ENCODE results near the gene EXD3.
"Not testable (repeated sequence)": the region's sequence is repeated elsewhere in the genome, so short reads cannot be mapped to it uniquely, and the experiment has no call there.

The EXD3 gene

DNA sequence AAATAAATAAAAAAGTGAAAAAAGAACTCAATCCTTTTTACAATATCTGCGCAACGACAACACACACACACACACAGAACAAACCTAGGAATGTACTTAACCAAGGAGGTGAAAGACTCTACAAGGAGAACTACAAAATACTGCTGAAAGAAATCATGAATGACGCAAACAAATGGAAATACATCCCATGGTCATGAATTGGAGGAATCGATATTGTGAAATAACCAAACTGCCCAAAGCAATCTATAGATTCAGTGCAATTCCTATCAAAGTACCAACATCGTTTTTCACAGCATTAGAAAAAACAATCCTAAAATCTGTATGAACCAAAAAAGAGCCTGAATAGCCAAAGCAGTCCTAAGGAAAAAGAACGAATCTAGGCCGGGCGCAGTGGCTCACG, 91.0 kb downstream of the EXD3 start:
- Histone ChIP-seq H3K4me3 (ENCODE audit: low read depth in 1 of 2, low read length in 2 of 2) (no peak overlapping the region), H3K27ac (ENCODE audit: low read depth, low read length) (no peak overlapping the region), H3K27me3 (ENCODE audit: control insufficient read depth in 1 of 2, insufficient read depth in 2 of 2, low read length in 2 of 2) (no peaks in the 10 kb centered on the region), H3K36me3 (ENCODE audit: insufficient read depth, low read length) (peaks cover 4% of the 10 kb centered on the region), H3K9ac (ENCODE audit: low read length) (no peak overlapping the region), H3K9me3 (ENCODE audit: low read length) (no peaks in the 10 kb centered on the region), H3K4me1 (ENCODE audit: insufficient read depth, low read length) (no peaks in the 10 kb centered on the region)

DNA sequence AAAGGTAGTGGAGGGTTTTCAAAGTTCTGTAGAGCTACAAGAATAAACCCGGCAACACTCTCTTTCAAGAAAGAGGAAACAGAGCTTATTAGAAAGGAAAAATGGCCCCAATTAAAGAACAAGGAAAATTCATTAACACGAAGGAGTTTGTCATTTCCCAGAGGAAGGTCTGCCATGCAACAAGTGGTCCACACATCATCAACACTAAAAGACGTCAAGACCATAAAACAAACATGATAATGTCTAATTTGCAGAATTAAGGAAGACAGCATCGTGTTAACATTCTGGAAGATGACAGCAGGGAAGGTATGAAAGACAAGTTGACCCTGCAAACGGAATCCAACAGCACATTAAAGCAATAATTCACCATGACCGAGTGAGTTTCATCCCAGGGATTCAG, 92.3 kb downstream of the EXD3 start:
- Histone ChIP-seq H3K4me1 (ENCODE audit: insufficient read depth, low read length) (no peaks in the 10 kb centered on the region), H3K27me3 (ENCODE audit: control insufficient read depth in 1 of 2, insufficient read depth in 2 of 2, low read length in 2 of 2) (no peaks in the 10 kb centered on the region), H3K9ac (ENCODE audit: low read length) (no peak overlapping the region), H3K36me3 (ENCODE audit: insufficient read depth, low read length) (no peaks in the 10 kb centered on the region), H3K4me3 (ENCODE audit: low read depth in 1 of 2, low read length in 2 of 2) (no peak overlapping the region), H3K27ac (ENCODE audit: low read depth, low read length) (no peak overlapping the region), H3K9me3 (ENCODE audit: low read length) (no peaks in the 10 kb centered on the region)

DNA sequence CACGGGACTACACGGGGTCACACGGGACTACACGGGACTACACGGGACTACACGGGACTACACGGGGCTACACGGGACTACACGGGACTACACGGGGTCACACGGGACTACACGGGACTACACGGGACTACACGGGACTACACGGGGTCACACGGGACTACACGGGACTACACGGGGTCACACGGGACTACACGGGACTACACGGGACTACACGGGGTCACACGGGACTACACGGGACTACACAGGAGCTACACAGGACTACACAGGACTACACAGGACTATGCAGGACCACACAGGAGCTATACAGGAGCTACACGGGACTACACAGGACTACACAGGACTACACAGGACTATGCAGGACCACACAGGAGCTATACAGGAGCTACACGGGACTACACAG, 93.4 kb downstream of the EXD3 start:
- not testable (repeated sequence) for H3K4me1 ChIP-seq (ENCODE audit: insufficient read depth, low read length); H3K9me3 ChIP-seq (ENCODE audit: low read length); H3K27ac ChIP-seq (ENCODE audit: low read depth, low read length); H3K27me3 ChIP-seq (ENCODE audit: control insufficient read depth in 1 of 2, insufficient read depth in 2 of 2, low read length in 2 of 2); H3K36me3 ChIP-seq (ENCODE audit: insufficient read depth, low read length); H3K4me3 ChIP-seq (ENCODE audit: low read depth in 1 of 2, low read length in 2 of 2); H3K9ac ChIP-seq (ENCODE audit: low read length)

DNA sequence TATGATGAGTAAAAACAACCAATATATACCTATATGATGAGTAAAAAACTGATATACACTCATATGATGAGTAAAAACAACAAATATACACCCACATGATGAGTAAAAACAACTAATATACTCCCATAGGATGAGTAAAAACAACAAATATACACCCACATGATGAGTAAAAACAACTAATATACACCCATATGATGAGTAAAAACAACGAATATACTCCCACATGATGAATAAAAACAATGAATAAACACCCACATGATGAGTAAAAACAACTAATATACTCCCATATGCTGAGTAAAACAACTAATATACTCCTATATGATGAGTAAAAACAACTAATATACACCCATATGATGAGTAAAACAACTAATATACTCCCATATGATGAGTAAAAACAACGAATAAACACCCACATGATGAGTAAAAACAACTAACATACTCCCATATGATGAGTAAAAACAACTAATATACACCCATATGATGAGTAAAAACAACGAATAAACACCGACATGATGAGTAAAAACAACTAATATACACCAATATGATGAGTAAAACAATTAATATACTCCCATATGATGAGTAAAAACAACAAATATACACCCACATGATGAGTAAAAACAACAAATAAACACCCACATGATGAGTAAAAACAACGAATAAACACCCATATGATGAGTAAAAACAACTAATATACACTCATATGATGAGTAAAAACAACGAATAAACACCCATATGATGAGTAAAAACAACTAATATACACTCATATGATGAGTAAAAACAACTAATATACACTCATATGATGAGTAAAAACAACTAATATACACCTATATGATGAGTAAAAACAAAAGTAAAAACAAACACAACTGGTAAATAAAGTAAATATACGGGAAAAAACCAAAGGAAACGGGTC, 95.1 kb downstream of the EXD3 start:
- H3K36me3 ChIP-seq (ENCODE audit: insufficient read depth, low read length); H3K9ac ChIP-seq (ENCODE audit: low read length); H3K4me1 ChIP-seq (ENCODE audit: insufficient read depth, low read length); H3K9me3 ChIP-seq (ENCODE audit: low read length); H3K27ac ChIP-seq (ENCODE audit: low read depth, low read length); H3K4me3 ChIP-seq (ENCODE audit: low read depth in 1 of 2, low read length in 2 of 2); H3K27me3 ChIP-seq (ENCODE audit: control insufficient read depth in 1 of 2, insufficient read depth in 2 of 2, low read length in 2 of 2): not testable (repeated sequence)

DNA sequence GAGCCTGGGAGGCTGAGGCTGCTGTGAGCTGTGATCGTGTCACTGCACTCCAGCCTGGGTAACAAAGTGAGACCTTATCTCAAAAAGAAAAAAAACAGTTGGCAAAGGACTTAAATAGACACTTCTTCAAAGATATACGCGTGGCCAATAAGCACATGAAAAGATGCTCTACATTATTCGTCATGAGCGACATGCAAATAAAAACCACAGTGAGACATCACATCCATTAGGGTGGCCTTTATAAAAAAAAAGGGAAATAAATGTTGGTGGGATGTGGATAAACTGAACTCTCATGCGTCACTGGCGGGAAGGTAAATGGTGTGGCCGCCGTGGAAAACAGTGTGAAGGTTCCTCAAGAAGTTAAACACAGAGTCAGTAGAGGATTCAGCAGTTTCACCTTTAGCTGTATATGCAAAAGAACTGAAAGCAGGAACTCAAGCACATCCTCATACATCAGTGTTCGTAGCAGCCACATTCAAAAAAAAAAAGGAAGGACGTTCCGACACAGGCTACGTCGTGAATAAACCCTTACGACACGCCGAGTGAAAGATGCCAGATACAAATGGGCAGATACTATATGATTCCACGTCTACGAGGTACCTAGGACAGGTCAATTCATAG, 96.4 kb downstream of the EXD3 start:
- Histone ChIP-seq H3K9me3 (ENCODE audit: low read length) (no peaks in the 10 kb centered on the region), H3K27me3 (ENCODE audit: control insufficient read depth in 1 of 2, insufficient read depth in 2 of 2, low read length in 2 of 2) (no peaks in the 10 kb centered on the region), H3K4me3 (ENCODE audit: low read depth in 1 of 2, low read length in 2 of 2) (no peak overlapping the region), H3K4me1 (ENCODE audit: insufficient read depth, low read length) (no peaks in the 10 kb centered on the region), H3K36me3 (ENCODE audit: insufficient read depth, low read length) (no peaks in the 10 kb centered on the region), H3K27ac (ENCODE audit: low read depth, low read length) (no peak overlapping the region), H3K9ac (ENCODE audit: low read length) (no peak overlapping the region)

DNA sequence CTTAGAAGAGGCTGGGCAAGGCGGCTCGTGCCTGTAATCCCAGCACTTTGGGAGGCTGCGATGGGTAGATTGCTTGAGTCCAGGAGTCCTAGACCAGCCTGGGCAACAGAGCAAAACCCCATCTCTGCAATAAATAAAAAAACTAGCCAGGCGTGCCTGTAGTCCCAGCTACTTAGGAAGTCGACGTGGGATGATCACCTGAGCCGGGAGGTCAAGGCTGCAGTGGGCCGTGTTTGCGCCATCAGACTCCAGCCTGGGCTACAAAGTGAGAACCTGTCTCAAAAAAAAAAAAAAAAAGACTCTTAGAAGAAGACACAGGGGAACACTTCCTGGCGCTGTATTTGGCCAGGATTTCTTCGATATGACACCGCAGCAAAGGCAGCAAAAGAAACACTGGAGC, 97.2 kb downstream of the EXD3 start:
- no peak overlapping the region for H3K4me3 ChIP-seq (ENCODE audit: low read depth in 1 of 2, low read length in 2 of 2)
- H3K9ac ChIP-seq (ENCODE audit: low read length) = no peak overlapping the region
- H3K9me3 ChIP-seq (ENCODE audit: low read length) = no peaks in the 10 kb centered on the region
- H3K4me1 ChIP-seq (ENCODE audit: insufficient read depth, low read length) = no peaks in the 10 kb centered on the region
- H3K36me3 ChIP-seq (ENCODE audit: insufficient read depth, low read length) = no peaks in the 10 kb centered on the region
- no peaks in the 10 kb centered on the region for H3K27me3 ChIP-seq (ENCODE audit: control insufficient read depth in 1 of 2, insufficient read depth in 2 of 2, low read length in 2 of 2)
- H3K27ac ChIP-seq (ENCODE audit: low read depth, low read length) = no peak overlapping the region

DNA sequence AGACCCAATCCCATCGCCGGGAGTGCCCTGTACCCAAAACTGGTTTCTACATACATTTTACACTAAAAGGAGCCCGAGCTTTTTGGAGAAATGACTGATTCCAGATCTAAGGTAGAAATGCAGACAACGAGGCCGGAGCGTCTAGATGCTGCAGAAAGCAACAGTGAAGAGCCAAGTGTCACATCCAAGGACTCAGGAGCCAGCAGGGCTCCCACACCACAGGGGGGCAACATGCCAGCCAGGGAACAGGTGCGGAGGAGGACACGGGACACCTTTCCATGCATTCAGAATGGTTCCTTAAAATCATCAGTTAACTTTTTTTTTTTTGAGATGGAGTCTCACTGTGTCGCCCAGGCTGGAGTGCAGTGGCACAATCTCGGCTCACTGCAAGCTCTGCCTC, 97.8 kb downstream of the EXD3 start:
- H3K9me3 ChIP-seq (ENCODE audit: low read length) = no peaks in the 10 kb centered on the region
- no peak overlapping the region for H3K4me3 ChIP-seq (ENCODE audit: low read depth in 1 of 2, low read length in 2 of 2)
- H3K9ac ChIP-seq (ENCODE audit: low read length) = no peak overlapping the region
- no peak overlapping the region for H3K27ac ChIP-seq (ENCODE audit: low read depth, low read length)
- H3K36me3 ChIP-seq (ENCODE audit: insufficient read depth, low read length) = no peaks in the 10 kb centered on the region
- H3K27me3 ChIP-seq (ENCODE audit: control insufficient read depth in 1 of 2, insufficient read depth in 2 of 2, low read length in 2 of 2) = peaks cover 0 to 2% of the 10 kb centered on the region in 2 donors
- H3K4me1 ChIP-seq (ENCODE audit: insufficient read depth, low read length) = no peaks in the 10 kb centered on the region

DNA sequence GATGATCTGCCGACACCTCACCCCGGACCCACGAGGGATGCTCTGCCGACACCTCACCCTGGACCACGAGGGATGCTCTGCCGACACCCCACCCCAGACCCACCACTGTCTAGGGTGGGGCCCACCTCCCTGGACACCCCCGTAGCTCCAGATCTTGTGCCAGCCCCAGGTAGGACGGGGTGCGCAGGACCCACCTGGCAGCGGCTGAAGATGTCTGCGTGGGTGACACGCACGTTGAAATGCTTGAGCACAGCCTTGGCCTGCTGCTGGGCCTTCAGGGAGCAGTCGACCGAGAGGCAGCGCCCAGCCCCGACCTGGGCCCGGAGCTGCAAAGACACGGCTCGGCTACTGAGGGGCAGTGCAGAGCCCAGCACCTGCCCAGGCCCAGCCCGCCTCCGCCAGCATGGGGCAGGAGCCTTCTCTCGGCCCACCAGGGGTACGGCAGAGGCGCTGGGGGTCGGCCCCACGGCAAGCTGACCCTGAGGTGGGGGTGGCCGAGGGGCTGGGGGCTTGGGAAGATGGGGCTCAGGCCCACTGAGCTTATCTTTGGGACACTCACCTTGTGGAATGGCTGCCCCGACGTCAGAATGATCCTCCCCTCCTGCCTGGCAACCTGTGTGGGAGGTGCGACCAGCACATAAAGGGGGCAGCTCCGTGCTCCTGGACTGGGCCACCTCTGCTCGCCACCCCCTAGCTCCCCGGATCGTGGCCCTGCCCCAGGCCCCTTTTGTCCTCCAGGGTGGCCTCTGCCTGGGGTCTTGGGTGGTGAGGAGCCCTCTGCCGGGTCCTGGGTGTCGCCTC, 99.2 kb downstream of the EXD3 start:
- H3K9me3 ChIP-seq (ENCODE audit: low read length) = no peaks in the 10 kb centered on the region

DNA sequence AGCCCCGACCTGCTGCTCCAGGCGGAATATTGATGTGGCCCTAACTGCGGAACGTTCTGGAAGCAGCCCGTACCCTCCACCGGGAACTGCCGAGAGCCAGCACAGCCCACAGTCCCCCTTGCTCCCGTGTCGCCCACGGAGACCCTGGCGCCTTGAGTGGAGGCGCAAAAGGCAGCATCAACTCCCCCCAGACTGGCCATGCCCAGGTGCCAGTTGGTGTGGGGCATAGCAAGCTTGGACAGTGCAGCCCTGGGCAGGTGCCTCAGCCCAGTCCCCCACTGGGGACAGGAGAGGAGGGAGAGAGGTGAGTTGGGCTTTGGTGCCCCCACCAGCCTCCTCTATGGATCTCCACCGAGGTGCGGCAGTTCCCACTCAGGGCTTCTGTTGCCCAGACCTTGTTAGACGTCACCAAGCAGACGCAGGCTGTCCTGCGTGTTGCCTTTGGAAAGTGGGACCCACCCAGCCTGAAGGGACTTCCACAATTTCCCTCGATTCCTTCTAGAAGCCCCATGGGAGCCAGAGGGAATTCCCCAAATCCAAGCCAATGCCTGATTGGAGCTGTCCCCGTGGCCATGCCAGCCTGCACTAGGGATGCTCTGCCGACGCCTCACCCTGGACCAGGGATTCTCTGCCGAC, 101.1 kb downstream of the EXD3 start:
- Histone ChIP-seq H3K27ac (ENCODE audit: low read depth, low read length) (no peak overlapping the region), H3K27me3 (ENCODE audit: control insufficient read depth in 1 of 2, insufficient read depth in 2 of 2, low read length in 2 of 2) (peaks cover 0 to 14% of the 10 kb centered on the region in 2 donors)

More for the DNA sequence above, 99.2 kb downstream of the EXD3 start:
- H3K27ac ChIP-seq (ENCODE audit: low read depth, low read length) = no peak overlapping the region
- no peak overlapping the region for H3K4me3 ChIP-seq (ENCODE audit: low read depth in 1 of 2, low read length in 2 of 2)
- no peaks in the 10 kb centered on the region for H3K4me1 ChIP-seq (ENCODE audit: insufficient read depth, low read length)
- no peak overlapping the region for H3K9ac ChIP-seq (ENCODE audit: low read length)
- H3K27me3 ChIP-seq (ENCODE audit: control insufficient read depth in 1 of 2, insufficient read depth in 2 of 2, low read length in 2 of 2) = peaks cover 0 to 3% of the 10 kb centered on the region in 2 donors
- H3K36me3 ChIP-seq (ENCODE audit: insufficient read depth, low read length) = no peaks in the 10 kb centered on the region

DNA sequence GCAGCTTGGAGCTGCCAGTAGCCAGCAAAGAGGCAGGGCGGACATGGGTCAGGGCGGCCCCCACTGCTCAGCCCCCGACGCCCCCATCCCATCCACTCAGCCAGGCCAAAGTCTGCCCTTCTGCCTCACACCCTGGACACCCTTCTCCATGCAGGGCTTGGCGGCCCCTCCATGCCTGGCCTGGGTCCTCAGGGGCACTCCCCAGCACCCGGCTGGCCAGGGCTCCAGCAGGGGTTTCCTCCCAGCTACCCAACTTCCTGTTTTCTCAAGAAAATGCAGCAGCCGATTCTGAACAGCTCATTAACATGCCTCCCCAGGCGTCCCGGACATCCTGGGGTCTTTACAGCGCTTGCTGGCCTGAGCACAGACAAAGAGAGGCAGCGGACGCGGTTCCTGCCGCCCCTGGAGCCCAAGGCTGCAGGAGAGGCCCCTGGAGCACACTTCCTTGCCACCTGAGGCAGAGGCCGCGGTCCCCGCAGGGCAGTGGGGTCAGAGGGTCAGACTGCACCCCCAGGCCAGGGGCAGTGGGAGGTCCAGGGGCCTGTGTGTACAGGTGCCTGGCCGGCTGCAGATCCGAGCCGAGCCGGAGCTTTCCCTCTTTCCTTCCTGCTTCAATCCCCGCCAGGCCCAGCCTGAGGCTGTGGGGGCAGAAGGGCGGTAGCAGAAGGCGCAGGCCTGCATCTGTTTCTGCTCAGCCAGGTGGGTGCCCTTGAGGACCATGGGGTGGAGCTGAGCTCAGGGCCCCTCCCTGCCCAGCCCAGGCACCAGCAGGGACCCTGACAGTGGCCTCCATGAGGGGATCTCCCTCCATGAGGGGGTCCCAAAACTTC, 102.2 kb downstream of the EXD3 start:
- no peak overlapping the region for H3K27ac ChIP-seq (ENCODE audit: low read depth, low read length)
- peaks cover 0 to 22% of the 10 kb centered on the region in 2 donors for H3K27me3 ChIP-seq (ENCODE audit: control insufficient read depth in 1 of 2, insufficient read depth in 2 of 2, low read length in 2 of 2)
- no peaks in the 10 kb centered on the region for H3K9me3 ChIP-seq (ENCODE audit: low read length)
- no peak overlapping the region for H3K4me3 ChIP-seq (ENCODE audit: low read depth in 1 of 2, low read length in 2 of 2)
- H3K4me1 ChIP-seq (ENCODE audit: insufficient read depth, low read length) = no peaks in the 10 kb centered on the region
- H3K9ac ChIP-seq (ENCODE audit: low read length) = no peak overlapping the region
- H3K36me3 ChIP-seq (ENCODE audit: insufficient read depth, low read length) = no peaks in the 10 kb centered on the region

More for the DNA sequence above, 101.1 kb downstream of the EXD3 start:
- Histone ChIP-seq H3K9me3 (ENCODE audit: low read length) (no peaks in the 10 kb centered on the region), H3K4me3 (ENCODE audit: low read depth in 1 of 2, low read length in 2 of 2) (no peak overlapping the region), H3K36me3 (ENCODE audit: insufficient read depth, low read length) (no peaks in the 10 kb centered on the region), H3K9ac (ENCODE audit: low read length) (no peak overlapping the region), H3K4me1 (ENCODE audit: insufficient read depth, low read length) (no peaks in the 10 kb centered on the region)
